ENCODE data around the gene NLRC3. TPM values are rescaled to one million over a fixed set of nuclear protein-coding genes. Genes with fewer than 3 reads are reported as not detected.
A peak's percentile ranks its signal among the peaks of the same experiment; 100 is the strongest.

Gene NLRC3
- total RNA-seq, 3 donors from 2014 or later (not counting 1 experiment from before 2014, with no cell fraction given), result 98.8 to 145 (median 133) TPM

DNA sequence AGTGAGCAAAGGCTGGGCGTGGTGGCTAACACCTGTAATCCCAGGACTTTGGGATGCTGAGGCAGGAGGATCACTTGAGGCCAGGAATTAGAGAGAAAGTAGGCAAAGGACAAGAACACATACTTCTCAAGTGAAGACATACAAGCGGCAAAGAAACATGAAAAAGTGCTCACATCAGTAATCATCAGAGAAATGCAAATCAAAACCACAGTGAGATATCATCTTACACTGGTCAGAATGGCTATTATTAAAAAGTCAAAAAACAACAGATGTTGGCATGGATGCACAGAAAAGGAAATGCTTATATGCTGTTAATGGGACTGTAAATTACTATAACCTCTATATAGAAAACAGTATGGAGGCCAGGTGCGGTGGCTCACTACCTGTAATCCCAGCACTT lies 46.4 kb upstream of the NLRC3 start:
- H3K9me3 Mint-ChIP-seq, result no peaks in the 10 kb centered on the region
- no peak for TF ChIP-seq CTCF (IDR thresholded peaks at IDR 0.05)
- peaks cover 20 to 28% of the 10 kb centered on the region in 2 donors for H3K4me1 Mint-ChIP-seq
- H3K4me1 ChIP-seq (ENCODE audit: control insufficient read depth, insufficient read depth, low read length), result peaks cover 13% of the 10 kb centered on the region
- H3K36me3 Mint-ChIP-seq, result no peaks in the 10 kb centered on the region
- ATAC-seq (no peak), DNase-seq (no peak)
- H3K4me3 ChIP-seq (ENCODE audit: low read length), result no peak overlapping the region
- intact Hi-C loops (cut with micrococcal nuclease), result no loop called here
- H3K27ac ChIP-seq (ENCODE audit: low read length), result no peak overlapping the region
- H3K27ac Mint-ChIP-seq, result peak overlapping the region; percentile 25
- no peaks in the 10 kb centered on the region for H3K9me3 ChIP-seq (ENCODE audit: control insufficient read depth, insufficient read depth, low read length)
- H3K36me3 ChIP-seq (ENCODE audit: control insufficient read depth, insufficient read depth, low read length), result no peaks in the 10 kb centered on the region
- H3K27me3 ChIP-seq (ENCODE audit: control insufficient read depth, insufficient read depth, low read length), result no peaks in the 10 kb centered on the region
- H3K4me3 Mint-ChIP-seq, result no peak overlapping the region
- H3K27me3 Mint-ChIP-seq (ENCODE audit: low read depth in 2 of 2), result no peaks in the 10 kb centered on the region
- 77% methylated on average over 3 of the region's 3 CpGs for WGBS (ENCODE audit: insufficient coverage)

DNA sequence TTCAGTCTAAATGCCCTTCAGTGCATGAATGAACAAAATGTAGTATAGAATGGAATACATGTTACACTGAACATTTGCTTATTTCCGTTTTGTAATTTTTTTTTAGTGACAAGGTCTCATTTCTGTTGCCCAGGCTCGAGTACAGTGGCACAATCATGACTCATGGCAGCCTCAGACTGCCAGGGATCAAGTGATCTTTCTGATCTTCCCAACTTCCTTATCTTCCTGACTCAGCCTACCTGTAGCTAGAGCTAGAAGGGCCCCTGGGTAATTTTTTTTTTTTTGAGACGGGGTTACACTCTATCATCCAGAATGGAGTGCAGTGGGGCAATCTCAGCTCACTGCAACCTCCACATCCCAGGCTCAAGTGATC lies 41.6 kb upstream of the NLRC3 start:
- Histone ChIP-seq H3K4me1 (ENCODE audit: control insufficient read depth, insufficient read depth, low read length) (no peaks in the 10 kb centered on the region), H3K4me3 (ENCODE audit: low read length) (no peak overlapping the region), H3K36me3 (ENCODE audit: control insufficient read depth, insufficient read depth, low read length) (peaks cover 2% of the 10 kb centered on the region), H3K27ac (ENCODE audit: low read length) (no peak overlapping the region), H3K9me3 (ENCODE audit: control insufficient read depth, insufficient read depth, low read length) (no peaks in the 10 kb centered on the region), H3K27me3 (ENCODE audit: control insufficient read depth, insufficient read depth, low read length) (no peaks in the 10 kb centered on the region)
- H3K27me3 Mint-ChIP-seq (ENCODE audit: low read depth in 2 of 2), result no peaks in the 10 kb centered on the region
- TF ChIP-seq CTCF (IDR thresholded peaks at IDR 0.05), result no peak
- ATAC-seq (no peak), DNase-seq (no peak)
- no peaks in the 10 kb centered on the region for H3K36me3 Mint-ChIP-seq
- H3K9me3 Mint-ChIP-seq, result no peaks in the 10 kb centered on the region
- 74% methylated on average over 3 of the region's 3 CpGs for WGBS (ENCODE audit: insufficient coverage)
- no peak overlapping the region for H3K4me3 Mint-ChIP-seq
- intact Hi-C loops (cut with micrococcal nuclease), result no loop called here
- H3K4me1 Mint-ChIP-seq, result peaks cover 26 to 27% of the 10 kb centered on the region in 2 donors
- peak overlapping the region in 1 of 2 donors; percentile 48 for H3K27ac Mint-ChIP-seq

- H3K4me1 ChIP-seq (ENCODE audit: control insufficient read depth, insufficient read depth, low read length), result peaks cover 25% of the 10 kb centered on the region
- intact Hi-C loops (cut with micrococcal nuclease), result loop anchor here (5.0 kb wide), 2 partner anchors 265 to 505 kb away; partner anchors contain the start of gene ADCY9
- H3K36me3 Mint-ChIP-seq, result no peaks in the 10 kb centered on the region
- H3K9me3 Mint-ChIP-seq, result no peaks in the 10 kb centered on the region
- peaks cover 48 to 54% of the 10 kb centered on the region in 2 donors for H3K4me1 Mint-ChIP-seq
- ATAC-seq (no peak), DNase-seq (no peak)
- H3K9me3 ChIP-seq (ENCODE audit: control insufficient read depth, insufficient read depth, low read length), result no peaks in the 10 kb centered on the region
- no peaks in the 10 kb centered on the region for H3K27me3 ChIP-seq (ENCODE audit: control insufficient read depth, insufficient read depth, low read length)
- 83% methylated on average over 32 of the region's 34 CpGs for WGBS (ENCODE audit: insufficient coverage)
- H3K27ac Mint-ChIP-seq, result peak overlapping the region; percentile 97 to 98
- H3K36me3 ChIP-seq (ENCODE audit: control insufficient read depth, insufficient read depth, low read length), result peaks cover 2% of the 10 kb centered on the region
- no peak for TF ChIP-seq CTCF (IDR thresholded peaks at IDR 0.05)
- H3K4me3 ChIP-seq (ENCODE audit: low read length), result peak overlapping the region; percentile 95
- no peak overlapping the region for H3K27ac ChIP-seq (ENCODE audit: low read length)
- peak overlapping the region; percentile 99 for H3K4me3 Mint-ChIP-seq
- H3K27me3 Mint-ChIP-seq (ENCODE audit: low read depth in 2 of 2), result no peaks in the 10 kb centered on the region
Measured at GRCh38 chr16:3612510-3613466, 35.6 kb upstream of the NLRC3 start.

Data from natural killer cell (primary cell).